HL-60/S4 treated with phorbol 12-myristate 13-acetate at 8.2 ng/mL for 4 days and 3 days (cell line): ENCODE measurements around the gene DRC7.
"Not testable (repeated sequence)": the region's sequence is repeated elsewhere in the genome, so short reads cannot be mapped to it uniquely, and the experiment has no call there.

Source experiments
- in situ Hi-C: fragments of 300-500 bp; cut with MboI; formaldehyde crosslinking; loops from 2 replicates; pipeline ENCODE4 v1.15.0; 2022; ENCODE audit warnings: low sequenced_read_pairs

The DRC7 gene

DNA sequence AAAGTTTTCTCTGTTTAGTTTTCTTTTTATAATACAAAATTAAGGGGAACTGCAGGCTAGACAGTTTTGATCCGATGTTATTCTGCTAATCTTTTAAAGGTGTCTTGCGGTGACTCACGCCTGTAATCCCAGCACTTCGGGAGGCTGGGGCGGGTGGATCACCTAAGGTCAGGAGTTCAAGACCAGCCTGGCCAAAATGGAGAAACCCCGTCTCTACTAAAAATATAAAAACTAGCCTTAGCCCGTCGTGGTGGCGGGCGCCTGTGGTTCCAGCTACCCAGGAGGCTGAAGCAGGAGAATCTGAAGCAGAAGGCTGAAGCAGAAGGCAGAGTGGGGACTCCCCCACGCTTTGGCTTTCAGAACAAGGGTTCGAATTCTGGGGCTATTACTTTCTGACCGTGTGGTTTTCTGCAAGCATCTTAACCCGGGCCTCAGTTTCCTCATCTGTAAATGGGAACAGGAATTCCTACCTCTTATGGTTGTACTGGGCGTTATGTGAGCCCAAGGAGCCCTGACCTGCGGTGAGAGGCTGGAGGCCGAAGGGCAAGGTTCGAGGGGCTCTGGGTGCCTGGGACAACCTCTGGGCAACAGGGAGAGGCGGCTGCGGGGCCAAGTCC lies 39.8 kb downstream of the DRC7 start:
- in situ Hi-C loops = no loop called here

- in situ Hi-C loops = no loop called here
These were observed 40.5 kb downstream of the DRC7 start for GRCh38 chr16:57734925-57735754.

- in situ Hi-C loops = no loop called here
These were observed 41.3 kb downstream of the DRC7 start, which contains the start of gene KATNB1 for GRCh38 chr16:57735755-57736418. Gene KATNB1 (plus strand): TSS chr16:57735770. CDS start chr16:57737244, 1,474 bp downstream.

GRCh38 chr16:57736419-57737351 lies 42.1 kb downstream of the DRC7 start:
- in situ Hi-C loops = no loop called here

DNA sequence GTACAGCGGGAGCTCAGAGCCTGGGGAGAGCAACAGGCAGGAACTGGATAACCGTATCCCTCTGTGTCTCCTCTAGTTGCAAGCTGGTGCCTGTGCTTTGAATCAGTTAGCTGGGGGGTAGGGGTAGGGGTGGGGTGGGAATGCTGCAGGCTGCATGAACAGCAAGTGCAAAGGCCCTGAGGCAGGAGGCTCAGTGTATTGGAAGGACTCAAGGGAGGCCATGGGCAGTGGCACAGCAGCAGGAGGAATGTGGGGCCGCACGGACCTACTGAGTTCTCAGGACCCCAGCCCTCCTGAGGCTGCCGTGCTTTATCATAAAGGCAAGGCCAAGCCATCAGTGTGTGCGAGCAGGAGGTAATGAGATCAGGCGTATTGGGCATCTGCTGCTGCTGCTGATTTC lies 44.2 kb downstream of the DRC7 start:
- in situ Hi-C loops = no loop called here

DNA sequence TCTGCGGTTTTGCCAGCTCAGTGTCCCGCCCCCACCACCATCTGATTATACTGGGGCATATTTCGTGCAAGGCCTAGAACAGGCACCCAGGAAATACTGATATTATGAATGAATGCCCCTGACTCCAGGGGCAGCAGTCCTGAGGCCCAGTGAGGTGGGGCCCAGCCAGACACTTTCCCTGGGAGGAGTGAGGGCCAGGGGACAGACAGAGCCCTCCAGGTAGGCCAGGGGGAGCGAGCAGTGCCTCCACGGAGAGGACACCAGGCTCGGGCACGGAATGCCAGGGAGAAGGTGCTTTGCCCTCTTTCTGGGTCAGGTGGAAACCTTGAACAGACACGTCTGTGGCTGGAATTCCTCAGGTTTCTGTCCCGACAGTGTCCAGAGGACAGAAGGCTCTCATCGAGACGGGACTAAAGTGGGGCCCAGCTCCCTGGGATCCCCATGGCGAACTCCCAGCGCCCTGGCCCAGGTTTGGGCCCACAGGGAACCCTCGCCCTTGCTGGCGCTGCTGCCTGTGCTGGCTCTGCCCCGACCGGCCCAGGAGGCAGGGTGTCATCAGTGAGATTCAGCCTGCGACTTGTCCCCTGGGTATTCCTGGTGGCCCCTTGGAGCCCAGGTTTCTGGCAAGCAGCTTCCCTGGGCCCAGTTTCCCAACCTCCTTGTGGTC lies 45.3 kb downstream of the DRC7 start:
- in situ Hi-C loops = no loop called here

GRCh38 chr16:57740423-57741071 lies 45.9 kb downstream of the DRC7 start:
- in situ Hi-C loops = no loop called here

DNA sequence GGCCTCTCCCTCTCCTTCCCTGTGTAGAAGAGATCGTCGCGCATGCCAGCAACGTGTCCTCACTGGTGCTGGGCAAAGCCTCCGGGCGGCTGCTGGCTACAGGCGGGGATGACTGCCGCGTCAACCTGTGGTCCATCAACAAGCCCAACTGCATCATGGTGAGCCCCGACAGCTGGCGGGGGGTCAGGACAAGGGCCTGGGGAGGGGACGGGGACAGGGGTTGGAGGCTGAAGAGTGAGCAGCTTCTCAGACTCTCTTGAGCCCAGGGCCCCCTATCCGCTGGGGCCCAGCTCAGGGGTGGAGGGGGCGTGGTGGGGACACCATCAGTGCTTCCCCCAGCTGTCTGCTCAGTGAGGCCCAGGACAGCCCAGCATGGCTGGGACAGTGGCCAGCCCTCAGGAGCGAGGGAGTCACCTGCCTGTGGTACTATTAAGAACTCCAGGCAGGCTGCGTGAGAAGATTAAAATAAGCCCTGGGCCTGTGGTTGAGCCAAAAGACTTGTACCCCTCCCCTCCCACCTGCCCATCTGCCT lies 47.1 kb downstream of the DRC7 start:
- in situ Hi-C loops = no loop called here

GRCh38 chr16:57742543-57742942 lies 47.9 kb downstream of the DRC7 start:
- in situ Hi-C loops = no loop called here

- in situ Hi-C loops = no loop called here
These were observed 48.9 kb downstream of the DRC7 start for GRCh38 chr16:57743458-57743857.

- in situ Hi-C loops = no loop called here
These were observed 49.5 kb downstream of the DRC7 start for GRCh38 chr16:57743886-57744641.

- in situ Hi-C loops = no loop called here
These were observed 50.0 kb downstream of the DRC7 start for GRCh38 chr16:57744642-57744903.

GRCh38 chr16:57745768-57746167 lies 51.2 kb downstream of the DRC7 start:
- in situ Hi-C loops = no loop called here

GRCh38 chr16:57746316-57746715 lies 51.7 kb downstream of the DRC7 start:
- in situ Hi-C loops = not testable (repeated sequence)

DNA sequence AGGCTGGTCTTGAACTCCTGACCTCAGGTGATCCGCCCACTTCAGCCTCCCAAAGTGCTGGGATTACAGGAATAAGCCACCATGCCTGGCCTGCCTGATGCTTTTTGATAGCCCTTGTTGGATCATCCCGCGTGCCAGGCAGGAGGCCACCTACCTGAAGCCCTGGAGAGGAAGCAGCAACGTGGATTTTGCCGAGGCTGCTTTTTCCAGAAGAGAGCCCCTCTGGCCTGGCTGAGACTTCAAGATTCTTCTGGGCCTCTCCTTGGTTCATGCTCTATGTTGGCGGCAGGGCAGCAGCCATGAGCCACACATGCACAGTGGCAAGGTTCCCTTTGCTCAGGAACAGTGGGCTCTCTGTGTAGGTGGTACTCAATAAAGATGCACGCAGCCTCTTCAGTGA lies 52.5 kb downstream of the DRC7 start:
- in situ Hi-C loops = no loop called here

GRCh38 chr16:57747496-57747895 lies 52.9 kb downstream of the DRC7 start:
- in situ Hi-C loops = no loop called here

- in situ Hi-C loops = no loop called here
These were observed 53.4 kb downstream of the DRC7 start for GRCh38 chr16:57747996-57748395.

DNA sequence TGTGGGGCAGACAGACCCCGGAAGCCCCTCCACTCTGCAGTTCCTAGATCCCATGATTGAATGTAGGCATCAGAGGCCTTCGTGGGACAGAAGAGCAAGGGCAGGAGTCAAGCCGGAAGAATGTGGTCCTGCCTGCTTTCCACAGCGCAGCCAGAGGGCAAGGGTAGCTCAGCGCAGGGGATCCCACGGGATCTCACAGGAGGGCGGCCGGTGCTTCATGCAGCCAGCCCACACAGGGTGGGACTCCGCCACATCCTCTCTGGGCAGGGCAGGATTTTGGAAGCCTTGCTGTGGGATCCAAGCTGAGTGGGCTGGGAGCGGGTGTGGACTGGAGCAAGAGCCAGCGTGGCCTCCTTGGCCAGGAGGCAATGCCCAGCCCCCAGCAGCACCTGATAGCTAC lies 54.0 kb downstream of the DRC7 start:
- in situ Hi-C loops = no loop called here

GRCh38 chr16:57749101-57749692 lies 54.6 kb downstream of the DRC7 start:
- in situ Hi-C loops = no loop called here
